GM12801 (cell line): ENCODE measurements around the gene ST3GAL3.

Experiments
- CTCF ChIP-seq: IDR thresholded peaks from one replicate; pipeline ENCODE4 v1.5.1; 2011; ENCODE audit warnings: control low read depth; ENCODE audit not compliant: insufficient read length; ENCODE audit errors: extremely low read depth

Gene ST3GAL3

GRCh38 chr1:43772978-43773377 lies 65.6 kb downstream of the ST3GAL3 start:
- no peak for TF ChIP-seq CTCF

GRCh38 chr1:43773821-43774220 lies 66.5 kb downstream of the ST3GAL3 start:
- no peak for TF ChIP-seq CTCF

- TF ChIP-seq CTCF: no peak
Observed at GRCh38 chr1:43774359-43774758, 67.0 kb downstream of the ST3GAL3 start.

- no peak for TF ChIP-seq CTCF
Observed at GRCh38 chr1:43776043-43776761, 68.9 kb downstream of the ST3GAL3 start.

- TF ChIP-seq CTCF: no peak
Observed at GRCh38 chr1:43779266-43779665, 71.9 kb downstream of the ST3GAL3 start.

GRCh38 chr1:43779805-43780403 lies 72.6 kb downstream of the ST3GAL3 start:
- no peak for TF ChIP-seq CTCF

- TF ChIP-seq CTCF: no peak
Observed at GRCh38 chr1:43781574-43781973, 74.2 kb downstream of the ST3GAL3 start.
